Measurements from ENCODE around the gene CAMSAP2.

Gene CAMSAP2

DNA sequence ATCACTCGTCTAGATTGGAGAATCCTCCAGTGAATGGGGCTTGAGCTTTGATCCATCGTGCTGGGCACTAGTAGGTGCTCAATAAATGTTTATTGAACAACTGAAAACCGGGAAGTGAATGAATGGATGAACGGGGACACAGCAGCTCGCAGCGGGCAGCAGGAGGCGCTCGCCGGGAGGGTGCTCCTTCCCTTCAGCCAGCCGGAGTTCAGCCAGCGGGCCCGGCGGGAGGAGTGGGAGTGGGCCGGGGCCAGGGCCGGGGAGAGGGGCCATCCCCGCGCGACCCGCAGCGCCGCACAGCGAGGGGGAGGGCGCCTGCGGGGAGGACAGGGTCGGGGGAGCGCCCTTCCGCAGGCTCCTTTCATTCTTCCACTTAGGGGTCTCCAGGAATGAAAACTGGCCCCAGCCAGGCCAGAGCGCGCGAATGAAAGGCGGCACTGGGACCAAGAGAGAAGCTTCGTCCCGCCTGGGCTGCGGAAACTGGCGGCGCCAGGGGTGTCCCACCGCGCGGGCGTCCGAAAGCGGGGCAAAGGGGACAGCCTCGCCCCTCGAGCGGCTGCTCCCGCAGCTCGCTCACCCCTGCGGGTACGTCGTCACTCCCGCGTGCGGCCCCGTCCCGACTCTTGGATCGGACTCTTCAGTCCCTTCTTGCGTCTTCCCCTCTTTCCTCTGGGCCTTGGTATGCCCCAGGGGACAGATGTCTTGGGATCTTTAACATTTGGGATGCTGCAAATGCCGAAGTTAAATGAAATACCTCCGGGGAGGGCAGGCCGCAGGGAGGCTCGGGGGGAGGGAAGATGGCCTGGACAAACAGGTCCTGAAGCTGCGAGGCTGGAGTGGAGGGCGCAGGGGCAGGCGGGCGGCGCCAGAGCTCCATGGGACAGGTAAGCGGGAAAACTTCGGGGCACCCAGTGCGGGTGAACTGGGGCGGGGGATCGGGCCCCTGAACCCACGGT is 152.4 kb downstream of the CAMSAP2 start (continued):
- peak; percentile 56 for TF ChIP-seq SP2 (tag by site-specific recombination; IDR thresholded peaks at IDR 0.05)
- TF ChIP-seq, protein P1, sequence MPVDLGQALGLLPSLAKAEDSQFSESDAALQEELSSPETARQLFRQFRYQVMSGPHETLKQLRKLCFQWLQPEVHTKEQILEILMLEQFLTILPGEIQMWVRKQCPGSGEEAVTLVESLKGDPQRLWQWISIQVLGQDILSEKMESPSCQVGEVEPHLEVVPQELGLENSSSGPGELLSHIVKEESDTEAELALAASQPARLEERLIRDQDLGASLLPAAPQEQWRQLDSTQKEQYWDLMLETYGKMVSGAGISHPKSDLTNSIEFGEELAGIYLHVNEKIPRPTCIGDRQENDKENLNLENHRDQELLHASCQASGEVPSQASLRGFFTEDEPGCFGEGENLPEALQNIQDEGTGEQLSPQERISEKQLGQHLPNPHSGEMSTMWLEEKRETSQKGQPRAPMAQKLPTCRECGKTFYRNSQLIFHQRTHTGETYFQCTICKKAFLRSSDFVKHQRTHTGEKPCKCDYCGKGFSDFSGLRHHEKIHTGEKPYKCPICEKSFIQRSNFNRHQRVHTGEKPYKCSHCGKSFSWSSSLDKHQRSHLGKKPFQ (tag by site-specific recombination; IDR thresholded peaks at IDR 0.05): no peak
- TF ChIP-seq SCRT2 (tag by site-specific recombination; IDR thresholded peaks at IDR 0.05): no peak
- TF ChIP-seq, protein P2, sequence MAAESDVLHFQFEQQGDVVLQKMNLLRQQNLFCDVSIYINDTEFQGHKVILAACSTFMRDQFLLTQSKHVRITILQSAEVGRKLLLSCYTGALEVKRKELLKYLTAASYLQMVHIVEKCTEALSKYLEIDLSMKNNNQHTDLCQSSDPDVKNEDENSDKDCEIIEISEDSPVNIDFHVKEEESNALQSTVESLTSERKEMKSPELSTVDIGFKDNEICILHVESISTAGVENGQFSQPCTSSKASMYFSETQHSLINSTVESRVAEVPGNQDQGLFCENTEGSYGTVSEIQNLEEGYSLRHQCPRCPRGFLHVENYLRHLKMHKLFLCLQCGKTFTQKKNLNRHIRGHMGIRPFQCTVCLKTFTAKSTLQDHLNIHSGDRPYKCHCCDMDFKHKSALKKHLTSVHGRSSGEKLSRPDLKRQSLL (tag by site-specific recombination; IDR thresholded peaks at IDR 0.05): no peak
- TF ChIP-seq KLF16 (tag by site-specific recombination; IDR thresholded peaks at IDR 0.05): peak; percentile 53
- TF ChIP-seq SP3 (tag by site-specific recombination; IDR thresholded peaks at IDR 0.05): no peak; the same call in none of the 2 replicates
- no peak for TF ChIP-seq KLF9 (tag by site-specific recombination; IDR thresholded peaks at IDR 0.05; ENCODE audit: low read depth)
- TF ChIP-seq ZNF473 (tag by site-specific recombination; IDR thresholded peaks at IDR 0.05): no peak
- no peak for TF ChIP-seq HOXD13 (CRISPR knock-in tag; IDR thresholded peaks at IDR 0.05; ENCODE audit: borderline replicate concordance)
- no peak for TF ChIP-seq ZNF292 (tag by site-specific recombination; IDR thresholded peaks at IDR 0.05; ENCODE audit: borderline replicate concordance, low read depth)
- TF ChIP-seq ZNF843 (tag by site-specific recombination; IDR thresholded peaks at IDR 0.05): no peak
- TF ChIP-seq BCL11B (tag by site-specific recombination; IDR thresholded peaks at IDR 0.05; ENCODE audit: low read depth): no peak
- TF ChIP-seq, protein P3, sequence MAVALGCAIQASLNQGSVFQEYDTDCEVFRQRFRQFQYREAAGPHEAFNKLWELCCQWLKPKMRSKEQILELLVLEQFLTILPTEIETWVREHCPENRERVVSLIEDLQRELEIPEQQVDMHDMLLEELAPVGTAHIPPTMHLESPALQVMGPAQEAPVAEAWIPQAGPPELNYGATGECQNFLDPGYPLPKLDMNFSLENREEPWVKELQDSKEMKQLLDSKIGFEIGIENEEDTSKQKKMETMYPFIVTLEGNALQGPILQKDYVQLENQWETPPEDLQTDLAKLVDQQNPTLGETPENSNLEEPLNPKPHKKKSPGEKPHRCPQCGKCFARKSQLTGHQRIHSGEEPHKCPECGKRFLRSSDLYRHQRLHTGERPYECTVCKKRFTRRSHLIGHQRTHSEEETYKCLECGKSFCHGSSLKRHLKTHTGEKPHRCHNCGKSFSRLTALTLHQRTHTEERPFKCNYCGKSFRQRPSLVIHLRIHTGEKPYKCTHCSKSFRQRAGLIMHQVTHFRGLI (tag by site-specific recombination; IDR thresholded peaks at IDR 0.05): no peak
- no peak for TF ChIP-seq ZNF311 (tag by site-specific recombination; IDR thresholded peaks at IDR 0.05; ENCODE audit: borderline replicate concordance)
- TF ChIP-seq ZNF561 (tag by site-specific recombination; IDR thresholded peaks at IDR 0.05; ENCODE audit: borderline replicate concordance): 0 out of 2 replicates have a peak, but pooled peaks have one; percentile 60
- no peak for TF ChIP-seq ZNF214 (tag by site-specific recombination; IDR thresholded peaks at IDR 0.05; ENCODE audit: borderline replicate concordance)
- TF ChIP-seq ZNF514 (tag by site-specific recombination; IDR thresholded peaks at IDR 0.05): no peak
- TF ChIP-seq ZNF571 (tag by site-specific recombination; IDR thresholded peaks at IDR 0.05): no peak
- TF ChIP-seq ZNF146 (tag by site-specific recombination; IDR thresholded peaks at IDR 0.05): no peak
- TF ChIP-seq, protein P4, sequence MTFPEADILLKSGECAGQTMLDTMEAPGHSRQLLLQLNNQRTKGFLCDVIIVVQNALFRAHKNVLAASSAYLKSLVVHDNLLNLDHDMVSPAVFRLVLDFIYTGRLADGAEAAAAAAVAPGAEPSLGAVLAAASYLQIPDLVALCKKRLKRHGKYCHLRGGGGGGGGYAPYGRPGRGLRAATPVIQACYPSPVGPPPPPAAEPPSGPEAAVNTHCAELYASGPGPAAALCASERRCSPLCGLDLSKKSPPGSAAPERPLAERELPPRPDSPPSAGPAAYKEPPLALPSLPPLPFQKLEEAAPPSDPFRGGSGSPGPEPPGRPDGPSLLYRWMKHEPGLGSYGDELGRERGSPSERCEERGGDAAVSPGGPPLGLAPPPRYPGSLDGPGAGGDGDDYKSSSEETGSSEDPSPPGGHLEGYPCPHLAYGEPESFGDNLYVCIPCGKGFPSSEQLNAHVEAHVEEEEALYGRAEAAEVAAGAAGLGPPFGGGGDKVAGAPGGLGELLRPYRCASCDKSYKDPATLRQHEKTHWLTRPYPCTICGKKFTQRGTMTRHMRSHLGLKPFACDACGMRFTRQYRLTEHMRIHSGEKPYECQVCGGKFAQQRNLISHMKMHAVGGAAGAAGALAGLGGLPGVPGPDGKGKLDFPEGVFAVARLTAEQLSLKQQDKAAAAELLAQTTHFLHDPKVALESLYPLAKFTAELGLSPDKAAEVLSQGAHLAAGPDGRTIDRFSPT (tag by site-specific recombination; IDR thresholded peaks at IDR 0.05): no peak
- TF ChIP-seq ZNF549 (tag by site-specific recombination; IDR thresholded peaks at IDR 0.05): no peak
- no peak for TF ChIP-seq ZNF585B (tag by site-specific recombination; IDR thresholded peaks at IDR 0.05)
- no peak; the same call in 1 of the 2 replicates for TF ChIP-seq ZSCAN30 (tag by site-specific recombination; IDR thresholded peaks at IDR 0.05)
- peak; percentile 62 for TF ChIP-seq ZBTB17 (tag by site-specific recombination; IDR thresholded peaks at IDR 0.05)
- TF ChIP-seq ZNF416 (tag by site-specific recombination; IDR thresholded peaks at IDR 0.05): no peak
- no peak for TF ChIP-seq ZFP69B (tag by site-specific recombination; IDR thresholded peaks at IDR 0.05)
- TF ChIP-seq ZNF791 (tag by site-specific recombination; IDR thresholded peaks at IDR 0.05): no peak
- TF ChIP-seq ZFP3 (tag by site-specific recombination; IDR thresholded peaks at IDR 0.05; ENCODE audit: low read depth): no peak
- TF ChIP-seq ZNF596 (tag by site-specific recombination; IDR thresholded peaks at IDR 0.05): no peak
- no peak for TF ChIP-seq ZNF548 (tag by site-specific recombination; IDR thresholded peaks at IDR 0.05)
